OCI-LY1 (cell line): ENCODE data around the gene WDR72.

ENCODE experiments used
- CTCF ChIP-seq: fragments of 200-600 bp; sonication (generic), shearing (Covaris generic); IDR thresholded peaks from 2 replicates; pipeline ENCODE4 v1.5.1; 2017; ENCODE audit warnings: mild to moderate bottlenecking, antibody characterized with exemption, low read length, moderate library complexity, mixed read lengths
- EZH2 ChIP-seq: fragments of 200-600 bp; sonication (generic), shearing (Covaris generic); IDR thresholded peaks from 2 replicates; pipeline ENCODE4 v1.8.0; 2017; ENCODE audit warnings: borderline replicate concordance, mixed run types, mild to moderate bottlenecking, antibody characterized with exemption, low read length, moderate library complexity, mixed read lengths

GRCh38 chr15:53566912-53567311, 192.6 kb downstream of the WDR72 start:
- TF ChIP-seq CTCF (no peak), EZH2 (no peak)
